GM23338 (cell line): ENCODE data around the gene SLC66A1. TPM values are rescaled to one million over a fixed set of nuclear protein-coding genes. Genes with fewer than 3 reads are reported as not detected.

Experiments used
- ATAC-seq: fragments of 200-7000 bp; cut with Tn5 transposase; 3 replicates; pipeline ENCODE4 v1.9.1; 2020
- DNase-seq: peaks from one replicate; pipeline ENCODE4 v3.0.0-alpha.2; 2015; ENCODE audit warnings: low spot score
- H2AFZ ChIP-seq: fragments of 200-600 bp; sonication (generic); 2 replicates; pipeline ENCODE4 v1.8.0; 2016; ENCODE audit warnings: antibody characterized with exemption, mild to moderate bottlenecking, moderate library complexity
- H3F3A ChIP-seq: fragments of 200-600 bp; sonication (generic); replicated peaks from 2 replicates; pipeline ENCODE4 v1.8.0; 2017; ENCODE audit warnings: antibody characterized with exemption, mixed run types, low read depth
- H3K27ac ChIP-seq: fragments of 200-600 bp; sonication (generic); 2 replicates; pipeline ENCODE4 v1.6.1; 2016; ENCODE audit warnings: low read depth
- H3K27me3 ChIP-seq: fragments of 200-600 bp; sonication (generic); 2 replicates; pipeline ENCODE4 v1.8.0; 2016; ENCODE audit warnings: mild to moderate bottlenecking, mixed run types, moderate library complexity; ENCODE audit not compliant: insufficient read depth
- H3K36me3 ChIP-seq: fragments of 200-600 bp; sonication (generic); 2 replicates; pipeline ENCODE4 v1.8.0; 2016; ENCODE audit warnings: mild to moderate bottlenecking; ENCODE audit not compliant: insufficient read depth
- H3K4me1 ChIP-seq: fragments of 200-600 bp; sonication (generic); 2 replicates; pipeline ENCODE4 v1.8.0; 2016; ENCODE audit warnings: mild to moderate bottlenecking, moderate library complexity; ENCODE audit not compliant: insufficient read depth
- H3K4me2 ChIP-seq: fragments of 200-600 bp; sonication (generic); 2 replicates; pipeline ENCODE4 v1.7.1; 2017; ENCODE audit warnings: mixed run types
- H3K4me3 ChIP-seq: fragments of 200-600 bp; sonication (generic); 2 replicates; pipeline ENCODE4 v1.6.1; 2016; ENCODE audit warnings: mixed run types
- H3K79me2 ChIP-seq: fragments of 200-600 bp; sonication (generic); replicated peaks from 2 replicates; pipeline ENCODE4 v1.8.0; 2017; ENCODE audit warnings: mild to moderate bottlenecking; ENCODE audit not compliant: insufficient read depth
- H3K9me2 ChIP-seq: fragments of 200-600 bp; sonication (generic); 2 replicates; pipeline ENCODE4 v1.8.0; 2017; ENCODE audit not compliant: insufficient read depth
- H4K20me1 ChIP-seq: fragments of 200-600 bp; sonication (generic); replicated peaks from 2 replicates; pipeline ENCODE4 v1.8.0; 2017; ENCODE audit warnings: mild to moderate bottlenecking; ENCODE audit not compliant: insufficient read depth
- H3K27ac Mint-ChIP-seq: 2 replicates; pipeline ENCODE4 v1.8.0; 2020; ENCODE audit warnings: inconsistent platforms, mild to moderate bottlenecking, moderate library complexity, mixed read lengths
- H3K27me3 Mint-ChIP-seq: 3 replicates; pipeline ENCODE4 v1.8.0; 2022; ENCODE audit warnings: low read depth, mild to moderate bottlenecking, moderate library complexity, mixed read lengths, inconsistent platforms; ENCODE audit not compliant: insufficient read depth, poor library complexity
- H3K36me3 Mint-ChIP-seq: 3 replicates; pipeline ENCODE4 v1.8.0; 2021; ENCODE audit warnings: low read depth, mild to moderate bottlenecking, inconsistent platforms, moderate library complexity, mixed read lengths
- H3K4me1 Mint-ChIP-seq: 3 replicates; pipeline ENCODE4 v1.8.0; 2020; ENCODE audit warnings: mild to moderate bottlenecking, inconsistent platforms, mixed read lengths
- H3K4me3 Mint-ChIP-seq: 3 replicates; pipeline ENCODE4 v1.8.0; 2021; ENCODE audit warnings: moderate library complexity, mild to moderate bottlenecking, inconsistent platforms, mixed read lengths
- H3K9me3 Mint-ChIP-seq: 3 replicates; pipeline ENCODE4 v1.8.0; 2020; ENCODE audit warnings: moderate library complexity, mild to moderate bottlenecking, inconsistent platforms, mixed read lengths
- CREB1 ChIP-seq: fragments of 250-450 bp; sonication (Bioruptor Pico); IDR thresholded peaks from 2 replicates; pipeline ENCODE4 v1.5.0; 2020; ENCODE audit warnings: low read depth, mild to moderate bottlenecking, moderate library complexity
- CTCF ChIP-seq, 2 experiments: fragments of 200-600 bp in 1 of 2; sonication (generic) in 1 of 2; conservative IDR thresholded peaks; 2 replicates each; pipeline versions ENCODE4 v1.5.1 to v1.6.1; 2016 to 2017; ENCODE audit warnings: antibody characterized with exemption in 2 of 2, low read depth in 2 of 2, mild to moderate bottlenecking in 2 of 2, moderate library complexity in 1 of 2
- EZH2 ChIP-seq: fragments of 200-600 bp; sonication (generic); IDR thresholded peaks from one replicate; pipeline ENCODE4 v1.8.0; 2017; ENCODE audit warnings: antibody characterized with exemption, mild to moderate bottlenecking, low read depth; ENCODE audit not compliant: unreplicated experiment
- EZH2phosphoT487 ChIP-seq: fragments of 200-600 bp; sonication (generic); IDR thresholded peaks from one replicate; pipeline ENCODE4 v1.8.1; 2018; ENCODE audit warnings: antibody characterized with exemption; ENCODE audit not compliant: unreplicated experiment
- POLR2AphosphoS5 ChIP-seq: IDR thresholded peaks from 2 replicates; pipeline ENCODE4 v1.6.1; 2016; ENCODE audit warnings: antibody characterized with exemption, low read depth
- ZNF114 ChIP-seq: fragments of 250-450 bp; sonication (Bioruptor Pico); IDR thresholded peaks from 2 replicates; pipeline ENCODE4 v1.5.0; 2020; ENCODE audit warnings: mild to moderate bottlenecking, moderate library complexity
- ZNF331 ChIP-seq: fragments of 250-450 bp; sonication (Bioruptor Pico); IDR thresholded peaks from 2 replicates; pipeline ENCODE4 v1.5.0; 2020; ENCODE audit warnings: low read depth, mild to moderate bottlenecking, moderate library complexity
- ZNF462 ChIP-seq: fragments of 250-450 bp; sonication (Bioruptor Pico); IDR thresholded peaks from 2 replicates; pipeline ENCODE4 v1.5.0; 2020; ENCODE audit warnings: mild to moderate bottlenecking, moderate library complexity
- polyA plus RNA-seq: library from polyadenylated mRNA; unstranded; fragments of >200 nt; fragmentation: Nextera tagmentation; extraction: Ambion mirVana; gene quantifications from 2 replicates; pipeline ENCODE4 v1.2.1, GENCODE V29; 2016
- total RNA-seq: library from RNA; depleted of rRNA; stranded (reverse); fragments of >200 nt; shearing (Covaris generic); gene quantifications from 2 replicates; pipeline ENCODE4 v1.2.3, GENCODE V29; 2014

SLC66A1 gene
- total and polyA plus RNA-seq, 2 experiments from 2014 or later, result 6.9 to 19.7 TPM

- TF ChIP-seq CTCF (conservative IDR thresholded peaks at IDR 0.05; ENCODE audit: low read depth in 2 of 2), result no peak
- no peak for TF ChIP-seq CREB1 (CRISPR knock-in tag)
- TF ChIP-seq ZNF114, result no peak
Observed at GRCh38 chr1:19322481-19322880, 10.4 kb downstream of the SLC66A1 start (continued).

GRCh38 chr1:19323987-19324664, 12.0 kb downstream of the SLC66A1 start:
- Histone ChIP-seq H2AFZ (no peak overlapping the region), H3K4me1 (no peaks in the 10 kb centered on the region), H3K4me3 (no peak overlapping the region), H3K4me2 (no peak overlapping the region), H3K36me3 (no peaks in the 10 kb centered on the region), H3F3A (no peaks in the 10 kb centered on the region), H3K27me3 (no peaks in the 10 kb centered on the region), H3K27ac (no peak overlapping the region), H3K79me2 (no peaks in the 10 kb centered on the region), H4K20me1 (no peaks in the 10 kb centered on the region; the same call in 1 of the 2 replicates), H3K9me2 (no peaks in the 10 kb centered on the region)
- peaks cover 16% of the 10 kb centered on the region for H3K36me3 Mint-ChIP-seq
- no peaks in the 10 kb centered on the region for H3K9me3 Mint-ChIP-seq
- DNase-seq (no peak), ATAC-seq (no peak)
- H3K4me3 Mint-ChIP-seq, result no peak overlapping the region
- H3K4me1 Mint-ChIP-seq, result no peaks in the 10 kb centered on the region
- H3K27me3 Mint-ChIP-seq, result peaks cover 7% of the 10 kb centered on the region
- H3K27ac Mint-ChIP-seq, result no peak overlapping the region
- TF ChIP-seq EZH2phosphoT487, result no peak
- TF ChIP-seq ZNF331 (CRISPR knock-in tag), result no peak
- TF ChIP-seq ZNF462, result no peak
- TF ChIP-seq CREB1 (CRISPR knock-in tag), result no peak
- no peak for TF ChIP-seq POLR2AphosphoS5
- no peak for TF ChIP-seq EZH2
